ENCODE results near the gene NDUFB7.

NDUFB7 gene

GRCh38 chr19:14565765-14566711 lies 5.8 kb downstream of the NDUFB7 start:
- ChIA-PET POLR2A (no interaction called here), CTCF (interaction anchor here (1.4 to 4.8 kb wide), 2 partner anchors 8 to 10 kb away, joined by 4 to 19 read pairs; no protein-coding TSS in a partner anchor)
- Histone ChIP-seq H3K4me1 (ENCODE audit: control insufficient read depth, insufficient read depth, low read length) (peaks cover 4% of the 10 kb centered on the region; the same call in 1 of the 2 replicates), H3K9me3 (ENCODE audit: control insufficient read depth, insufficient read depth, low read depth, low read length) (no peaks in the 10 kb centered on the region), H3K27ac (ENCODE audit: extremely low read depth, low read depth, low read length) (no peak overlapping the region), H3K4me3 (ENCODE audit: low read depth, low read length) (no peak overlapping the region), H3K36me3 (ENCODE audit: control insufficient read depth in 2 of 2, insufficient read depth in 1 of 2, low read length in 2 of 2) (peaks cover 0 to 42% of the 10 kb centered on the region in 2 experiments; a peak in 2 of 3 replicates)
- TF ChIP-seq ZNF16 (tag by site-specific recombination; IDR thresholded peaks at IDR 0.05; ENCODE audit: low read depth) (no peak), ZNF624 (tag by site-specific recombination; IDR thresholded peaks at IDR 0.05) (no peak), ZNF391 (tag by site-specific recombination; IDR thresholded peaks at IDR 0.05; ENCODE audit: borderline replicate concordance, low read depth) (no peak), ZNF48 (tag by site-specific recombination; IDR thresholded peaks at IDR 0.05) (no peak), ZSCAN23 (tag by site-specific recombination; IDR thresholded peaks at IDR 0.05) (no peak), ZFP69B (tag by site-specific recombination; IDR thresholded peaks at IDR 0.05) (peak; percentile 49; the same call in 1 of the 2 replicates), ZNF654 (tag by site-specific recombination; IDR thresholded peaks at IDR 0.05; ENCODE audit: low read depth) (no peak), ZNF121 (tag by site-specific recombination; IDR thresholded peaks at IDR 0.05) (no peak), ELK4 (IDR thresholded peaks at IDR 0.05; ENCODE audit: borderline replicate concordance, low read depth, low read length) (no peak), ZNF692 (tag by site-specific recombination; IDR thresholded peaks at IDR 0.05) (peak; percentile 55; the same call in 1 of the 2 replicates), ZNF335 (tag by site-specific recombination; conservative IDR thresholded peaks at IDR 0.05) (no peak), ZNF404 (tag by site-specific recombination; IDR thresholded peaks at IDR 0.05) (no peak), BCL6B (tag by site-specific recombination; IDR thresholded peaks at IDR 0.05) (no peak), ZNF274 (IDR thresholded peaks at IDR 0.05; ENCODE audit: low read length) (no peak), ZNF274 (tag by site-specific recombination; IDR thresholded peaks at IDR 0.05; ENCODE audit: borderline replicate concordance) (no peak), ZNF223 (tag by site-specific recombination; IDR thresholded peaks at IDR 0.05) (no peak), OSR2 (tag by site-specific recombination; IDR thresholded peaks at IDR 0.05) (no peak), GFI1B (tag by site-specific recombination; IDR thresholded peaks at IDR 0.05) (no peak), ZXDB (tag by site-specific recombination; IDR thresholded peaks at IDR 0.05) (no peak), ZNF677 (tag by site-specific recombination; IDR thresholded peaks at IDR 0.05) (no peak), ZNF433 (tag by site-specific recombination; IDR thresholded peaks at IDR 0.05; ENCODE audit: low read depth) (no peak), PRDM6 (tag by site-specific recombination; IDR thresholded peaks at IDR 0.05) (no peak), HOXD13 (CRISPR knock-in tag; IDR thresholded peaks at IDR 0.05; ENCODE audit: borderline replicate concordance) (no peak), ZNF302 (tag by site-specific recombination; IDR thresholded peaks at IDR 0.05; ENCODE audit: low read depth) (no peak), ZNF426 (tag by site-specific recombination; IDR thresholded peaks at IDR 0.05) (no peak), ZNF133 (tag by site-specific recombination; IDR thresholded peaks at IDR 0.05) (no peak), GLIS2 (tag by site-specific recombination; IDR thresholded peaks at IDR 0.05) (peak; percentile 51), ZNF114 (tag by site-specific recombination; IDR thresholded peaks at IDR 0.05) (no peak), KLF10 (tag by site-specific recombination; IDR thresholded peaks at IDR 0.05) (0 out of 2 replicates have a peak, but pooled peaks have one; percentile 19), ZNF530 (tag by site-specific recombination; IDR thresholded peaks at IDR 0.05; ENCODE audit: low read depth) (no peak), SP7 (tag by site-specific recombination; IDR thresholded peaks at IDR 0.05) (no peak), MYNN (tag by site-specific recombination; IDR thresholded peaks at IDR 0.05; ENCODE audit: borderline replicate concordance) (no peak)
- TF ChIP-seq, protein P1, sequence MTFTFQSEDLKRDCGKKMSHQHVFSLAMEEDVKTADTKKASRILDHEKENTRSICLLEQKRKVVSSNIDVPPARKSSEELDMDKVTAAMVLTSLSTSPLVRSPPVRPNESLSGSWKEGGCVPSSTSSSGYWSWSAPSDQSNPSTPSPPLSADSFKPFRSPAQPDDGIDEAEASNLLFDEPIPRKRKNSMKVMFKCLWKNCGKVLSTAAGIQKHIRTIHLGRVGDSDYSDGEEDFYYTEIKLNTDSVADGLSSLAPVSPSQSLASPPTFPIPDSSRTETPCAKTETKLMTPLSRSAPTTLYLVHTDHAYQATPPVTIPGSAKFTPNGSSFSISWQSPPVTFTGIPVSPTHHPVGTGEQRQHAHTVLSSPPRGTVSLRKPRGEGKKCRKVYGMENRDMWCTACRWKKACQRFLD (tag by site-specific recombination; IDR thresholded peaks at IDR 0.05), result no peak

Measured in HEK293 (cell line).